Stimulated activated effector memory CD8-positive, alpha-beta T cell treated with anti-CD3 and anti-CD28 coated beads, Interleukin-12 subunit alpha, Interleukin-12 subunit beta, amount 100 ng/mL, for 72 hours (primary cell): Measurements from ENCODE around the gene SFT2D3.
"Not testable (repeated sequence)": the region's sequence is repeated elsewhere in the genome, so short reads cannot be mapped to it uniquely, and the experiment has no call there.

ENCODE experiments used
- ATAC-seq: fragments of 150-1000 bp; cut with Tn5 transposase; 2 replicates; pipeline ENCODE4 v1.10.0; 2021
- DNase-seq, 2 donors: peaks; one replicate each; pipeline ENCODE4 v3.0.0; 2021 to 2022; ENCODE audit warnings: low spot score in 2 of 2
- H3K27ac Mint-ChIP-seq: one replicate; pipeline ENCODE4 v1.8.0; 2022; ENCODE audit warnings: mild to moderate bottlenecking, mixed read lengths
- H3K36me3 Mint-ChIP-seq: one replicate; pipeline ENCODE4 v1.8.0; 2022; ENCODE audit warnings: mild to moderate bottlenecking, mixed read lengths
- H3K4me1 Mint-ChIP-seq: one replicate; pipeline ENCODE4 v1.8.0; 2022; ENCODE audit warnings: mixed read lengths
- H3K4me3 Mint-ChIP-seq: one replicate; pipeline ENCODE4 v1.8.0; 2022; ENCODE audit warnings: mild to moderate bottlenecking, mixed read lengths
- H3K9me3 Mint-ChIP-seq: one replicate; pipeline ENCODE4 v1.8.0; 2022; ENCODE audit warnings: mixed read lengths

The SFT2D3 gene

DNA sequence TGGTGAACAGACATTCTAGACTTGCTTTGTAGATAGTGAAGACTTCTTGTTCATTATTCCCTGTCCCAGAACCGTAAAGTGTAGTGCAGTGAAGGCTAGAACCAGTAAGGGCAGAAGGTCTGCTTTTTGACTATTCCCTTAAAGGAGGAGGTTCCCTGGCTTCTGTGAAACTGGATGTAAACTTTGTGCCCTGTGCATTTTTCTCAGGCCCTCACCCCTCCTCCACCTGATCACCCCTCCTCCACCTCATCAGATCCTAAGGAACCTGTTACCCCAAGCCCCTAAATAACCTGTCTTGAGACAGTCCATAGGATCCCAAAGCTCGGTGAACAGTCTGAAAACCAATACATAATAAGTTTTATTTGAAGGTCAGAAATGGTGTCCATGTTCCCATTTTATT, 33.7 kb downstream of the SFT2D3 start:
- H3K27ac Mint-ChIP-seq: no peak overlapping the region
- peaks cover 72% of the 10 kb centered on the region for H3K36me3 Mint-ChIP-seq
- ATAC-seq: no peak
- no peak for DNase-seq
- peaks cover 27% of the 10 kb centered on the region for H3K4me1 Mint-ChIP-seq
- no peaks in the 10 kb centered on the region for H3K9me3 Mint-ChIP-seq
- H3K4me3 Mint-ChIP-seq: no peak overlapping the region

DNA sequence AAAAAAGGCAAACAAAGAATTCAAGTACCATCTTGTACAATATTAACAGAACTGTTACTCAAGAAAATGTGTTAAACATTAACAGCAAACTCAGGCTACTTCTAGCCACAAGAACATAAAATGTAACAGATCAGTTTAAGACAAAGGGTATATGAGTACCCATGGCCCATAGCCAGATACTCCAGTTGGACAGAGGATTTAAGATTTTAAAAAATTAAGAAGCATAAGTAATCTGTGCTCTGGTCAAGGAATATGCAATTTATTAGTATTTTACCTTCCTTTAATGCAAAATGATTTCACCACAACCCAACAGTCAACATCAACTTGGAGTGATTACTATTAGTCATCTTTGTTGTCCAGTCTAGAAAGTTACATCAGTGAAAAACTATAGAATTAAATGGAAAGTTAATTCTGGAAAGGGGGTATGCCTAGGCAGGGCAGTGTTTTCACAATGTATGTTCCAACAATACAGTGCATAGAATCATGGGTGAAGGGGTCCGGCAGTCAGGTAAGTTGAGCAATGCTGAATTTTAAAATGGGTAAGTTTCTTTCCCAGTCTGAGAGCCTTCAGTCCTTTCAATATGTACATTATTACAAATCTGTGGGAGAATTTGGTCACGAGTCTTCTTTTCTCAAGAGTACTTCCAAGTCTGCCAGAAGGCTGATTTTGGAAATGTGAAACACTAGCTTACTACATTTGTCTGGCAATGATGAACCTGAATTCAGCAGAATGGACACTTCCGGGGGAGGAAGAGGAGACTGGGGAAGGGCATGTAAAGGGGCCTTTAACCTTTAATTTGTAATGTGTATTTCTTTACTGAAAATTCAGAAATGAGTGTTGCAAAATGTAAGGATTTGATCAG, 34.5 kb downstream of the SFT2D3 start:
- Mint-ChIP-seq H3K36me3 (peaks cover 68% of the 10 kb centered on the region), H3K27ac (no peak overlapping the region), H3K9me3 (no peaks in the 10 kb centered on the region), H3K4me3 (no peak overlapping the region), H3K4me1 (peaks cover 32% of the 10 kb centered on the region)
- ATAC-seq (no peak), DNase-seq (no peak)

DNA sequence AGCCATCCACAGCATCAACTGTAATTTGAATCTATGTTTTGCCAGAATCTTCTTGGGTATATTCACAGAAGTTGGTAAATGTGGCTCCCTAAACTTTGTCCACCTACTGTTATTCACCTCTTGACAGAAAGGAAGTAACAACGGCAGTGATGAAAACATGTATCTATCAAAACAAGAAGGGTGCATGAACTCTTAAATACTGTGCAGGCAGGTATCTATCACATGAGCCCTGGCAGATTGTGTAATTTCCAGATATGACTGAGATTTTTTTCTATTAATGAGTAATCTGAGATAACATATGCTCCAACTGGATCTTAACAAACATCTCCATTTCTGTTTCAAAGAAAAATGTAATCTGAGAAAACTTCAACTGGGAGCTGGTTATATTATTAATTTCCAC, 36.6 kb downstream of the SFT2D3 start:
- ATAC-seq (peak; percentile 83), DNase-seq (no peak)
- Mint-ChIP-seq H3K4me1 (peaks cover 41% of the 10 kb centered on the region), H3K27ac (peak overlapping the region; percentile 49), H3K36me3 (peaks cover 71% of the 10 kb centered on the region), H3K9me3 (no peaks in the 10 kb centered on the region), H3K4me3 (no peak overlapping the region)

DNA sequence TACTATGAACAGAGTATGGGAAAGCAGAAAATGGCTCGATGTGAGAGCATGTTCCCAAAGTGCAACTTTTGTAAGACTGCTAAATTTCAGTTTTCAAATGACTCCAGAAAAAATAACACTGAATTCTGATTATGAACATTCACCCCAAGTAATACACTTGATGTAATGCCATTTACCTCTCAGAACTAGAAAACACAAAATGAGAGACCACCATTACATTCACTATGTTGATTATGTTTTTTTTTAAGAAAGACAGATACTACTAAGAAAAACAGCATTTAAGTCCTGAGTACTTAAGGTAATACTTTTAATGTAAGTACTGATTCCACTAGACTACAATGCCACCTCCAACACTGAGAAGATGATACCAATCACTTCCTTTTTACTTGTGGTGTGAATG, 38.5 kb downstream of the SFT2D3 start:
- Mint-ChIP-seq H3K36me3 (peaks cover 88% of the 10 kb centered on the region), H3K4me3 (no peak overlapping the region), H3K4me1 (peaks cover 56% of the 10 kb centered on the region), H3K27ac (peak overlapping the region; percentile 52), H3K9me3 (no peaks in the 10 kb centered on the region)
- ATAC-seq (peak; percentile 70), DNase-seq (no peak)

DNA sequence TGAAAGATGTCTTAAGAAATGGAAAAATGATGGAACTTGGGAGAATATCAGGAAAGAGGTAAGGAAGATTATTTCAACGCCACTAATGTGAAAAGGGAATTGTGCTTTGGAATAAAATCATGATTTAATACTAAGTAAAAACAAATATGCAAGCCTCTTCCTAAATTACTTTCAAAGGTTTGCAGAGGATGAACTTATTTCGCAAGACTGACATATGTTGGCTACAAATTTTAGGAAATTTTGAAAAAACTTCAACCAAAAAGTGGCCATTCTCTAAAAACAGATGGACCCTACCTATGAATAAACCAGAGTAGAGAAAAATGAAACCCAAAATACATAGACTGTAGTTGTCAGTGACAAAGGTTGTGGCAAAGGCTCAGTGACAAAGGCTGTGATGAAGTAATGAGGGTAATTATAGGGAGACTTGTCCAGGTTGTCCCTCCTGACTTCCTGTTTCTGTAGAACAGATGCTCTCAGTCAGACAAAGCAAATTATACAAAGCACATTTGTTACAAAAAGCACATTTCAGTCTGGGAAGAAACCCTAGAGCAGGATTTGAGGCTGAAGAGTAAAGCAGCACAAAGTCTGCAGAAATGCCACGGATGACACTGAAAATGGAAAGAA, 39.5 kb downstream of the SFT2D3 start:
- peak overlapping the region; percentile 5 for H3K27ac Mint-ChIP-seq
- H3K36me3 Mint-ChIP-seq: peaks cover 92% of the 10 kb centered on the region
- H3K9me3 Mint-ChIP-seq: no peaks in the 10 kb centered on the region
- H3K4me3 Mint-ChIP-seq: no peak overlapping the region
- ATAC-seq (no peak), DNase-seq (no peak)
- peaks cover 56% of the 10 kb centered on the region for H3K4me1 Mint-ChIP-seq

DNA sequence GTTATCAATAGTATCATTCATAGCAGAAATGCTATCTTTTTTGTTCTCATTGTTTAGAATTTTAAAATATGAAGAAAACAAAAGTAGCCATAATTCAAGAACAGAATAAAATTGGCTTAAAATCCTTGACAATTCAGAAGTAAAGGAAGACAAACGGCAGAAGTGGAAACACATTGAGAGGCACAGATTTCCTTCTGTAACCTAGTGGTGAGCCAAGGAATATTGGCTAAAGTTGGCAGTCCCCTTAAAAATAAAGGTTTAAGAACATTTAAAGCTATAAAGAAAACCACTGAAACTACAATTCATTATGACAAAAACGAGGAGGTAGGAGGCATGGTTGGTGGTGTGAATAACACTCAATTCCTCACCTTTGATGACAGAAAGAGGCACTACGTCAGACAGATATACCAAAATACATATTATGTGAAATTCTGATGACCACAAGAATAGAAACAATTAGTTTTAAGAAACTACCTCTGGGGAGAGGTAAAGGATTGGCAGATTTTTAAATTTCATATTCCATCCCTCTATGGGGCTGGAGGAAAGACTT, 42.3 kb downstream of the SFT2D3 start:
- no peak for DNase-seq
- Mint-ChIP-seq H3K27ac (no peak overlapping the region), H3K4me1 (peaks cover 46% of the 10 kb centered on the region), H3K9me3 (no peaks in the 10 kb centered on the region), H3K4me3 (no peak overlapping the region), H3K36me3 (peaks cover 91% of the 10 kb centered on the region)
- peak; percentile 91 for ATAC-seq

DNA sequence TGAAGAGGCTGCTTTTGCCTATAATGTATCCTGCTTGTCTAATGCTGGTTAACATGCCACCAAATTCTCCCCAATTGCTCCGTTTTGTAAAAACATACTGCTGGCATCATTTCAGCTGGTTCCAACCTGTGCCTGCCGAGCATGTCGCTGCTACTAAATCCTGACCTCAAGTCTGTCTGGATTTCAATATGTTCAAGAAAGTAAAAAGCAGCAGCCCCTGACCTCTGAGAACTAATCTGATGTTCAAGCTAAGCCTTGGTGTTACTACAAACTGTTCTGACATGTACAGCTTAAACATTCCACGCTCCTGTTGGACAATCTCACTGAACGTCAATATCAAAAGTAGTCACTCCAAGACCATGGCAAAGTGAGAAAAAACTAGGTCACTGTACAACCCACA, 46.3 kb downstream of the SFT2D3 start:
- Mint-ChIP-seq H3K4me3 (no peak overlapping the region), H3K9me3 (no peaks in the 10 kb centered on the region)
- ATAC-seq: no peak

DNA sequence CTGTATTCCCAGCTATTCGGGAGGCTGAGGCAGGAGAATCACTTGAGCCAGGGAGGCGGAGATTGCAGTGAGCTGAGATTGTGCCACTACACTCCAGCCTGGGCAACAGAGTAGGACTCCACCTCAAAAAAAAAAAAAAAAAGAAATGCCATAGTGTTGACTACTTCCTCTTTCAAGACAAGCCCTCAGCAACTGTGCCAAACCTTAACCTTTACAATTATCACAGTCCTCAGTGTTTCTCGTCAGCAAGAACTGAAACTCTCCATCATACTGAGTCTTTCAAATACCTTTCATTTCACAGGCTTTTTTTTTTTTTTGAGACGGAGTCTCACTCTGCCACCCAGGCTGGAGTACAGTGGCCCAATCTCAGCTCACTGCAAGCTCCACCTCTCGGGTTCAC, 48.2 kb downstream of the SFT2D3 start:
- Mint-ChIP-seq H3K4me1 (peaks cover 12% of the 10 kb centered on the region), H3K36me3 (peaks cover 86% of the 10 kb centered on the region)
- peak; percentile 91 for ATAC-seq
- H3K9me3 Mint-ChIP-seq, DNase-seq, H3K4me3 Mint-ChIP-seq, H3K27ac Mint-ChIP-seq: not testable (repeated sequence)

More for the DNA sequence above, 46.3 kb downstream of the SFT2D3 start:
- H3K27ac Mint-ChIP-seq: no peak overlapping the region
- H3K36me3 Mint-ChIP-seq: peaks cover 92% of the 10 kb centered on the region
- H3K4me1 Mint-ChIP-seq: peaks cover 25% of the 10 kb centered on the region
- no peak for DNase-seq

DNA sequence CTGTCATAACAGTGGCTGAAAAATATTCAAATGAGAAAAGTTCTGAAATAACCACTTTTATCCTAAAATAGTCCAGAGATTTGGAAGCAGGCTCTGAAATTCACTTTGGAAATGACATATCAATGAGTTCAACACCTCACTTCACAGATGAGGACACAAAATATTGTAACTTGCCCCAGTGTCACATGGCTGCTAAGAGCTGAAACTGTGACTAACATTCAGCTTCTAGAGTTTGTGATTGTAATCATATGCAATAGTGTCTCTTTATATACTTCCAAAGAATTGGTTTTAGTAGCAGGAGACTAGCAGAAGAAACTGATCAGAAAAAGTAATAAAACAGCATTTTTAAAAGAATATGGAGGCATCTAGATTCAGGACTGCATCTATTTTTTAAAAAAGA, 52.1 kb downstream of the SFT2D3 start:
- Mint-ChIP-seq H3K4me1 (peaks cover 2% of the 10 kb centered on the region), H3K9me3 (no peaks in the 10 kb centered on the region), H3K27ac (no peak overlapping the region), H3K36me3 (peaks cover 83% of the 10 kb centered on the region), H3K4me3 (no peak overlapping the region)
- ATAC-seq: no peak
- no peak for DNase-seq

DNA sequence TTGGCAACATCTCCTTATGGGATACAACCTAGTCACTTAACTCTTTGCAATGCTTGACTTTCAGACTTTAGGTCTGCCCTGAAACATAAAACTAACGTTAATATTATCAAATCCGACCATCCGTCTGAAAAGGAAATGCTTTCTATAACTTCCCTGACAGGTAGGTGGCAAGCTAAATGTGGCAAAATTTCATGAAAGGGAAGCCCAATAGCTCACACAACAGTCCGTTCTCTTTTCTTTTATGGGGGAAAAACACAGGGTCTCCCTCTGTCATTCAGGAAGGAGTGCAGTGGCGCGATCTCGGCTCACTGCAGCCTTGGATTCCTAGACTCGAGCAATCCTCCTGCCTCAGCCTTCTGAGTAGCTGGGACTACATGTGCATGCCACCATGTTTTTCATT, 52.9 kb downstream of the SFT2D3 start:
- no peak for DNase-seq
- H3K4me3 Mint-ChIP-seq: no peak overlapping the region
- no peak for ATAC-seq
- no peaks in the 10 kb centered on the region for H3K9me3 Mint-ChIP-seq
- no peaks in the 10 kb centered on the region for H3K4me1 Mint-ChIP-seq
- no peak overlapping the region for H3K27ac Mint-ChIP-seq
- H3K36me3 Mint-ChIP-seq: peaks cover 83% of the 10 kb centered on the region
